ENCODE results near the gene B4GALT3. TPM values are rescaled to one million over a fixed set of nuclear protein-coding genes. Genes with fewer than 3 reads are reported as not detected.
"Not testable (repeated sequence)": the region's sequence is repeated elsewhere in the genome, so short reads cannot be mapped to it uniquely, and the experiment has no call there.

B4GALT3 gene
- 18.7 TPM for total RNA-seq

DNA sequence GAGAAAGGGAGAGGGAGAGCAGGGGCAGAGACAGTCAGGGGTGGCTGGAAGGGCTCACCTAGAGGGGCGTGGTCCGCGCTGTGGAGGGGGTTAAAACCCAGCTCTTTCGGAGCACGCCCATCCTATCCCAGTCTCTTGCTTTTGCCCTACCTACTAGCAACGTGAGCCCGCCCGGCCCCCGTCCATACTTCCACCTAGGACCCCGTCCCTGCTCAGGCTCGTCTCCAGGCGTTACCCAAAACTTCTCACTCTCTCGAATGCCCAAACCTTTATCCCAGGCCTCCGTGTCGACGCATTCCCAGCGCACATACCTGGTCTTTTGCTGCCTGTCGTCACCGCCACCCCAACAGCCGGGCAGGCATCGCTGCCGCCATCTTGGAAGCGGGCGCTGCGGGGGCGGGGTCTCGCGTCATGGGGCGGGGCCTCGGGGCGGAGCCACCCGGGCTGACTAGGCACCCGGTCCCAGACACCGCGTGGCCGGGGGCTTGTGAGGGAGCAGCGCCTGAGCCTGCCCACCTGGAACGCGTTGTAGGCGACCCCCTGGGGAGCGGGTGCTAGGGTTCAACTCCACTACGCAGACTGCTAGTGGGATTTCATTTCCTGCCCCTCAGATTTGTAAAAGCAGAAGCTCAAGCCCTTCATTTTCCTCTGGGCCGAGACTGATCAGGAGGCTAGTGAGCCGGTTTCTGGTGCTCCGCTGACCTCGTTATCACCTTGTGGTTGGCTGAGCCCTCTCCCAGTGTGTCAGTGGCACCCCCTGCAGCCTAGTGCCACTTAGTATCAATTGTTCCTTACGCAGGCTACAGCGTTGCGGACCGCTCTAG lies at the start of gene B4GALT3:
B4GALT3 (minus strand) TSS at position 396 of the 824 bp plus-strand sequence. CDS start 1,447 bp downstream, outside the sequence.
- no peaks in the 10 kb centered on the region for H3K9me3 ChIP-seq (ENCODE audit: low read depth, low read length)
- peak within 1 kb of the TSS; percentile 81 for H3K4me3 ChIP-seq (ENCODE audit: low read length)
- no peaks in the 10 kb centered on the region for H3K27me3 ChIP-seq (ENCODE audit: insufficient read depth, low read length)
- H3K4me1 ChIP-seq (ENCODE audit: insufficient read depth, low read length): peaks cover 43% of the 10 kb centered on the region

DNA sequence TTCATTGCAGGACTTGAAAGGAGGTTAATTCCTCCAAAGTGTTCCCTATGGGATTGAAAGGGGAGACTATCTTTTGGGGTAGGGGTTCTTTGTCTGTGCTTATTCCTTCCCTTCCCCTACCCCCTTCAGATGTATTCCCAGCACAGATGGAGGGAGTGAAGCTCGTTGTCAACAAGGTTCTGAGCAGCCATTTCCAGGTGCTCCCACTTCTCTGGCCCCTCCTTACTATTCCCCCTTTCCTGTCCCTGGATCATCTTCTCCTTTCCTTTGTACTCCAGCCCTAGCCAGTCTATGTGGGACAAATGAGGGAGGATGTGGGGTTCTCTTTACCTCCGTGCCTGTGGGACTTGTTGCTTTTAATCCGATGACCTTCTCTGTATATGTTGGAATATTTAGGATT lies 49.5 kb upstream of the B4GALT3 start:
- H3K4me3 ChIP-seq (ENCODE audit: low read length): no peak overlapping the region
- H3K27me3 ChIP-seq (ENCODE audit: insufficient read depth, low read length): no peaks in the 10 kb centered on the region
- H3K9me3 ChIP-seq (ENCODE audit: low read depth, low read length): no peaks in the 10 kb centered on the region
- H3K4me1 ChIP-seq (ENCODE audit: insufficient read depth, low read length): peaks cover 42% of the 10 kb centered on the region

GRCh38 chr1:161226320-161226711 lies 49.0 kb upstream of the B4GALT3 start:
- no peaks in the 10 kb centered on the region for H3K9me3 ChIP-seq (ENCODE audit: low read depth, low read length)
- H3K4me1 ChIP-seq (ENCODE audit: insufficient read depth, low read length): peaks cover 42% of the 10 kb centered on the region
- H3K4me3 ChIP-seq (ENCODE audit: low read length): peak overlapping the region; percentile 47
- no peaks in the 10 kb centered on the region for H3K27me3 ChIP-seq (ENCODE audit: insufficient read depth, low read length)

DNA sequence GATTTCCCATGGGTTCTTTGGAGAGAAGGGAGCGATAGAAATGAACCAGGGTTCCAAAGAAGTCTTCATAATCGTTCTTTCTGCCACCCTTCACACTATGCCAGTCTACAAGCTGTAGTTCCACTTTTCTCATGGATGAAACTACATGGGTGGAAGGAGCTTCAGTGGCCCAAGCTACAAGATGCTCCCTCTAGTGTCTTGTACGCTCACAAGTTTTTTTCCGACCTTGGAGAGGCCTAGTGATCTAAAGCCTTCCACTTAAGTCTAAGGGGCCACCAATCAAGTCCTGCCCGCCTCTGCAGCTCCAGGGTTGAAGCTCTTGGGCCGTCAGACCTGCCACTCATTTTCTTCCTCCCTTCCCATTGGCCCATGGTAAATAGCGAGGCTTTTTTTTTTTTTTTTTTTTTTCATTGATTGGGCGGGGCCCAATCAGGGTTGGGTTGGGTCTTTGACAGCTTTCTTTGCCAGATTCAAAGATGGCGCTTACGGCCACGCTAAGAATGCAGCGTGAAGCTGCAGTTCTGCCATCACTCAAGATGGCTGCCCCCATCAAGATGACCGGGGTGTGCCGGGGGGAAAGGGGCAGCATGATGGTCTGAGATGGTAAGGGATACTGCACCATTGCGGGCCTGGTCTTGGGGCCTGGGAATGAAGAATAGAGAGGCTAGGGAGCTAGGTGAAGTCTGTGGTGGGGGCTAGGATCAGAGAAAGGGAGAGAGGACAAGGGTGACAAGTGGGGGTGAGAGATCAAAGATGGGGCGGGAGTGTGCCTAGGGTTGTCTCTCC lies 48.4 kb upstream of the B4GALT3 start, which contains the start of gene TOMM40L:
TOMM40L (plus strand) TSS at position 527 of the 786 bp plus-strand sequence. CDS start 430 bp downstream, outside the sequence.
- Histone ChIP-seq H3K4me1 (ENCODE audit: insufficient read depth, low read length) (peaks cover 44% of the 10 kb centered on the region), H3K4me3 (ENCODE audit: low read length) (peak within 1 kb of the TSS; percentile 47), H3K9me3 (ENCODE audit: low read depth, low read length) (no peaks in the 10 kb centered on the region), H3K27me3 (ENCODE audit: insufficient read depth, low read length) (no peaks in the 10 kb centered on the region)

DNA sequence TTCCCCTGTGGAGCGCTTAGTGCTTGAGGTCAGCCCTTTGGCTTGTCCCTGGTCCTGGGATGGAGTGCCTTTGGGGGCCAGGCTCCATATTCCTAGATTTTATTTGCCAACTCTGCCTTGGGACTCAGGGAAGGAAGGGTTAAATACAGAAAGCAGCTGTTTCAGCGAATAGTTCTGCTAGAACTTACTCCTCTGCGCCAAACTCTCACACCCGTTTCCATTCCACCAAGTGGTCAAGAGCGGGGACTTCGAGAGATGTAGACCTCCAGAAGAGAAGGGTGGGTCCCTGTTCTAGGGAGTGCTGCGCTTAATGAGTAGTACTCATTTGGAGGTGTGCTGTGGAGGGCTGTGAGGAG lies 47.8 kb upstream of the B4GALT3 start:
- peaks cover 47% of the 10 kb centered on the region for H3K4me1 ChIP-seq (ENCODE audit: insufficient read depth, low read length)
- no peak overlapping the region for H3K4me3 ChIP-seq (ENCODE audit: low read length)
- no peaks in the 10 kb centered on the region for H3K9me3 ChIP-seq (ENCODE audit: low read depth, low read length)
- no peaks in the 10 kb centered on the region for H3K27me3 ChIP-seq (ENCODE audit: insufficient read depth, low read length)

GRCh38 chr1:161224695-161225087 lies 47.4 kb upstream of the B4GALT3 start:
- H3K4me3 ChIP-seq (ENCODE audit: low read length); H3K9me3 ChIP-seq (ENCODE audit: low read depth, low read length); H3K27me3 ChIP-seq (ENCODE audit: insufficient read depth, low read length): not testable (repeated sequence)
- H3K4me1 ChIP-seq (ENCODE audit: insufficient read depth, low read length): peaks cover 47% of the 10 kb centered on the region

DNA sequence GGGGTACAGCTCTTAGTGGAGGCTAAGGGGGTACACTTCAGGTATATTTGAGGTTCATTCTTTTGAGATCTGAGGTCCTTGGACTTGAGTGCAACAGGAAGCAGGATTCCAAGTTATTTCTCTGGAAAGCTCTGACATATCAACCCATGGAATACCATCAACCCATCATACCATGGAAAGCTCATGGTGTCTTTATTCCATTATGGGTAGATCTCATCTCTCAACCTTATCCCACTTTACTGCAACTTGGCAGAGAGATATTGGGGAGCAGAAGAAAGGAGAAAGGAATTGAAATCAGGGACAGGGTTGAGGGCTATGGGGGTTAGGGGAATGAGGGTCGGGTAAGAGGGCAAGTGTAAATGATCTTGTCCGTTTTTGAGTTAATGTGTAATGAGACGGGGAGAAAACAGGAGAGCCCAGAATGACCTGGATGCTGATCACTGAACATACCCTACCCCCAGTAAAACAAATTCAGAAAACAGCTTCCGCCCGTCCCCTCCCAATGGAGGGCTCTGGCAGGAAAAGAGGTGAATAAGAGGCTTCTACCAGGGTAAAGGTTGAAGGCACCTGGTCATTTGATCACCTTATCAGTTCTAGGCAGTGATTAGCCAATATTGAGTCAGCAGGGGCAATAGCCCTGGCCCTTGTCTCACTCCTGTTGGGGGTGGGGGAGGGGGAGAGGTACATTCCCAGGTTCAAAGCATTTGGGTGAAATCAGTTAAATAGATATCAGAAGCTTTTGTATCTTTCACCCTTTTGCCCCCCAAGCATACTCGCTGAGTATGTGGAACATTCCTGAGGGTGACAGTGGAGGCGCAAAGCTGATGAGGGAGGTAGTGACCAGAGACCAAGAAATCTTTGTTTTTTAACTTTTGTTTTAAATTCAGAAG lies 46.7 kb upstream of the B4GALT3 start:
- peaks cover 53% of the 10 kb centered on the region for H3K4me1 ChIP-seq (ENCODE audit: insufficient read depth, low read length)

GRCh38 chr1:161222175-161223019 lies 45.1 kb upstream of the B4GALT3 start:
- no peak overlapping the region for H3K4me3 ChIP-seq (ENCODE audit: low read length)
- H3K4me1 ChIP-seq (ENCODE audit: insufficient read depth, low read length): peaks cover 58% of the 10 kb centered on the region
- no peaks in the 10 kb centered on the region for H3K27me3 ChIP-seq (ENCODE audit: insufficient read depth, low read length)
- no peaks in the 10 kb centered on the region for H3K9me3 ChIP-seq (ENCODE audit: low read depth, low read length)

More for the DNA sequence above, 46.7 kb upstream of the B4GALT3 start:
- Histone ChIP-seq H3K4me3 (ENCODE audit: low read length) (no peak overlapping the region), H3K9me3 (ENCODE audit: low read depth, low read length) (no peaks in the 10 kb centered on the region), H3K27me3 (ENCODE audit: insufficient read depth, low read length) (no peaks in the 10 kb centered on the region)

DNA sequence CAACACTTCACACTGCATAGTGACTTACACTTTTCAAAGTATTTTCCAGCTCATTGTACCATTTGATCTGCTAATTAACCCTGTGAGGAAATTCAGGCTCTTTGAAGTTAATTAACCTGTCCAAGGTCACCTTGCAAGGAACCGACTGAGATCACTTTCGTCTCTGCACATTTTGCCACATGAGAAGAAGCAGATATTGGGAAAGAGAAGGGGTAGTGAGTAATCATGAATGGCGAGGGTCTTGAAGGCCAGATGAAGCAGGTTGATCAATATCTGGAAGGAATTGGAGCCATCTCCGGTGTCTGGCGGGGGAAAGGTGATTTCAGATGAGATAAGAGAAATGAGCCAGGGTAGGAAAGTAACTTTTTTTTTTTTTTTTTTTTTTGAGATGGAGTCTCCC lies 42.7 kb upstream of the B4GALT3 start:
- Histone ChIP-seq H3K9me3 (ENCODE audit: low read depth, low read length) (no peaks in the 10 kb centered on the region), H3K4me3 (ENCODE audit: low read length) (no peak overlapping the region), H3K27me3 (ENCODE audit: insufficient read depth, low read length) (no peaks in the 10 kb centered on the region), H3K4me1 (ENCODE audit: insufficient read depth, low read length) (peaks cover 45% of the 10 kb centered on the region)

- no peaks in the 10 kb centered on the region for H3K9me3 ChIP-seq (ENCODE audit: low read depth, low read length)
- no peaks in the 10 kb centered on the region for H3K27me3 ChIP-seq (ENCODE audit: insufficient read depth, low read length)
- no peak overlapping the region for H3K4me3 ChIP-seq (ENCODE audit: low read length)
- H3K4me1 ChIP-seq (ENCODE audit: insufficient read depth, low read length): peaks cover 46% of the 10 kb centered on the region
Observed at GRCh38 chr1:161219078-161219892, 42.0 kb upstream of the B4GALT3 start.

GRCh38 chr1:161218301-161219077 lies 41.2 kb upstream of the B4GALT3 start:
- Histone ChIP-seq H3K4me1 (ENCODE audit: insufficient read depth, low read length) (peaks cover 51% of the 10 kb centered on the region), H3K27me3 (ENCODE audit: insufficient read depth, low read length) (no peaks in the 10 kb centered on the region), H3K4me3 (ENCODE audit: low read length) (peak overlapping the region; percentile 91), H3K9me3 (ENCODE audit: low read depth, low read length) (no peaks in the 10 kb centered on the region)

- Histone ChIP-seq H3K27me3 (ENCODE audit: insufficient read depth, low read length) (no peaks in the 10 kb centered on the region), H3K9me3 (ENCODE audit: low read depth, low read length) (no peaks in the 10 kb centered on the region), H3K4me3 (ENCODE audit: low read length) (peak overlapping the region; percentile 91), H3K4me1 (ENCODE audit: insufficient read depth, low read length) (peaks cover 57% of the 10 kb centered on the region)
Observed at GRCh38 chr1:161217831-161218230, 40.5 kb upstream of the B4GALT3 start.

Data from mononuclear cell (primary cell).